Dedifferentiated amniotic fluid mesenchymal stem cell (primary cell): Measurements from ENCODE around the gene WIPF3.
"Not testable (repeated sequence)": the region's sequence is repeated elsewhere in the genome, so short reads cannot be mapped to it uniquely, and the experiment has no call there.

Source experiments
- DNase-seq: peaks from one replicate; pipeline ENCODE4 v3.0.0-alpha.2; 2016; ENCODE audit errors: extremely low spot score

Gene WIPF3

DNA sequence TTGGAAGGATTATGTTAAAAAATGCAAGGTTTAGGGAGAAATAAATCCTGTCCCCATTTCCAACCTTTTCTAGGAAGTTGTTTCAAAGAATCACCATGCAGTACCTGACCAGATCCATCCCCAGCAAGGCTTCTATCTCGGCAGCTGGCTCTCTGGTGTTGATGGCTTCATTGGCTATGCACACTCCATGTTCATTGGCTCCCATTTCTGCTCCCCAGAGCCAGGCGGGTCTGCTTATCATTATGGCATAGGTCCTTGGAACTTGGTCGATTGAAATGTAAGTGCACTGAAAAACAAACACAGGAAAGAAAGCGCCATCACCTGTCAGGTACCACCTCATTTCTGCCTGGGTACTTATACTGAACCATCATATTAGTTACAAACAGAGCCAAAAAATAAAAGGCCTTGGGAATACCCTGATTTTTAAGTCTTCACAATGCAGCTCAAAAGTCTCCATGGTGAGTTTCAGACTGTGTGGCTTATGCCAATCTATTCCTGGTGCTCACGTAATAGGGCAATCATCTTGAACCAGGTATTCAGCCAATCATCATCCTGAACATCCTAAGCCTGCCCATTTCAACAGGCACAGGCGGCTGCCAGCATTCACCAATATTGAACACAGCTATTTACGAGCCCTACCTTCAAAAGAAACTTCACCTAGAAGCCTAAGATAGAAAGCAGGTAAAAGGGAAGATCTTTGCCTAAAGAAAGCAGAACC, 148.9 kb downstream of the WIPF3 start:
- no peak for DNase-seq

DNA sequence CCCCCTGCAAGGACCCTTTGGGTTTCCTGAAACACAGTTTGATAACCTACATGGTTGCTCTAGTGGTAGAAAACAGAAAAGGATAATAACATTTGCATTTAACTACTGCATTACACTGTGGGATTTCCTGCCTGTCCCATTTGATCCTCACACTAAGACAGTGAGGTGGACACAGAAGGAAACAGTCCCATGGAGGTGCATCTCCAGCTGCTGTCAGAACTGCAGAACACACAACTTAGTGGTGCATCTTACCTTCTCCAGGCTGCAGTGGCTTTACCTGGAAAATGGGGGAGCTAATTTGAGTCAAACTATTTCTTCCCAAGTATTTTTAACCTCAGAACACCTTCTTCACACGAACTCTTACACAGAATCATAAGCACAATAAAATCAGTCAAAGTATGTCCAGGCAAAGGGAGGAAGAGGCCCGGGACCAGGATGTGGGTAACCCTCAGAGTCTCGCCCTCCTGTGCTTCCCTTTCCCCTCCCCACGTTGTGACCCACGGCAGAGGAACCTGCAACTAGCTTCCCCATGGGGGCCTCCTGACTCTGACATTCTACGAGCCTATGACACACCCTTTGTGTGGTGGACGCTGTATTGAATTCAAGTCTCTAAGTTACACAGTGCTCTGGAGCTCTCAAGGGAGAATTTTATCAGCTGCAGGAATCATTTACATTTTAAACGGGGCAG, 149.6 kb downstream of the WIPF3 start:
- no peak for DNase-seq

GRCh38 chr7:29956487-29956836, 150.2 kb downstream of the WIPF3 start:
- DNase-seq = no peak

- DNase-seq = no peak
These were observed 151.4 kb downstream of the WIPF3 start for GRCh38 chr7:29957521-29958310.

- no peak for DNase-seq
These were observed 152.5 kb downstream of the WIPF3 start for GRCh38 chr7:29958667-29959358.

GRCh38 chr7:29961611-29962010, 155.3 kb downstream of the WIPF3 start:
- not testable (repeated sequence) for DNase-seq

- DNase-seq = no peak
These were observed 155.7 kb downstream of the WIPF3 start for GRCh38 chr7:29962035-29962434.

DNA sequence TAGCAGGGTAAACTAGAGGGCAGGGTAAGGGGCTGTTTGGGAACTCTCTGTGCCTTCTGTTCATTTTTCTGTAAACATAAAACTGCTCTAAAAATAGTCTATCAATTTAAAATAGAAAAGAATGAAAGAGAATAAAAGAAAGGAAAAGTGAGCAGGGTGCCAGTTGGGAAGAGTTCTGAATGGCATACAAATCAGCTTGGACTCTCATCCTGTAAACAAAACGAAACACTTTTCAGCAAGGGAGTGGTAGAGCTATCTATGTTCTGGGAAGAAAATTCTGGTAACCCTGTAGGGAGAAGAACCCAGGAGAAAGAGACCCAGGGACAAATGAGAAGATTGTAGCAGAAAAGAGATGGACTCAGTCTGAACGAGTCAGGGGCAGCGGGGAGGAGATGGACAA, 158.7 kb downstream of the WIPF3 start:
- no peak for DNase-seq
